BLaER1 treated with 17β-estradiol and CSF1 and Interleukin-3, amounts not matched to agents 10 nM and 100 nM (cell line): ENCODE data around the gene SLC9A8.
A peak's percentile ranks its signal among the peaks of the same experiment; 100 is the strongest.

ENCODE experiments used
- H3K27ac ChIP-seq, 11 experiments: shearing (Covaris generic); formaldehyde crosslinking; 2 replicates each; pipeline ENCODE4 v1.8.1; 2022
- H3K27me3 ChIP-seq, 11 experiments: shearing (Covaris generic); formaldehyde crosslinking; 2 replicates each; pipeline ENCODE4 v1.8.1; 2022
- H3K36me3 ChIP-seq, 11 experiments: shearing (Covaris generic); formaldehyde crosslinking; 2 replicates each; pipeline ENCODE4 v1.8.1; 2022
- H3K4me1 ChIP-seq, 10 experiments: shearing (Covaris generic); formaldehyde crosslinking; 2 replicates each; pipeline ENCODE4 v1.8.1; 2022
- H3K4me2 ChIP-seq, 11 experiments: shearing (Covaris generic); formaldehyde crosslinking; 2 replicates each; pipeline ENCODE4 v1.8.1; 2022
- H3K4me3 ChIP-seq, 10 experiments: shearing (Covaris generic); formaldehyde crosslinking; 2 replicates each; pipeline ENCODE4 v1.8.1; 2022
- H3K9ac ChIP-seq, 11 experiments: shearing (Covaris generic); formaldehyde crosslinking; 2 replicates each; pipeline ENCODE4 v1.8.1; 2022
- H3K9me3 ChIP-seq, 11 experiments: shearing (Covaris generic); formaldehyde crosslinking; replicated peaks in 1 of 11; 2 replicates each; pipeline ENCODE4 v1.8.1; 2022
- H4K20me1 ChIP-seq, 11 experiments: shearing (Covaris generic); formaldehyde crosslinking; 2 replicates each; pipeline ENCODE4 v1.8.1; 2022
- Cebpa-rat ChIP-seq, 11 experiments: shearing (Covaris generic); IDR thresholded peaks; 2 replicates each; pipeline ENCODE4 v1.8.1; 2022

The SLC9A8 gene

GRCh38 chr20:49812507-49813304, at the start of gene SLC9A8:
Gene SLC9A8, plus strand, starts transcription at chr20:49812828. Its CDS starts 95 bp downstream, at chr20:49812923.
- no peaks in the 10 kb centered on the region for H3K9me3 ChIP-seq
- peak within 1 kb of the TSS; percentile 75 to 92 (median 89) for H3K9ac ChIP-seq
- H3K36me3 ChIP-seq: peaks cover 27 to 33% (median 29%) of the 10 kb centered on the region in 11 experiments
- H3K4me1 ChIP-seq: peaks cover 12 to 37% (median 31%) of the 10 kb centered on the region in 10 experiments
- H4K20me1 ChIP-seq: no peaks in the 10 kb centered on the region
- peak within 1 kb of the TSS; percentile 68 to 83 (median 78) for H3K4me3 ChIP-seq
- peaks cover 0 to 27% (median 0%) of the 10 kb centered on the region in 11 experiments; a peak in 5 of 22 replicates for H3K27me3 ChIP-seq
- TF ChIP-seq Cebpa-rat (IDR thresholded peaks at IDR 0.05): no peak
- peak within 1 kb of the TSS; percentile 92 to 96 (median 94) for H3K4me2 ChIP-seq
- peak within 1 kb of the TSS; percentile 83 to 94 (median 87) for H3K27ac ChIP-seq

- H3K4me1 ChIP-seq: peaks cover 21 to 36% (median 24%) of the 10 kb centered on the region in 10 experiments
Measured at GRCh38 chr20:49762940-49763766, 49.5 kb upstream of the SLC9A8 start.

GRCh38 chr20:49765413-49765736, 47.3 kb upstream of the SLC9A8 start:
- Histone ChIP-seq H3K36me3 (no peaks in the 10 kb centered on the region), H3K27ac (no peak overlapping the region; a peak in 1 of 22 replicates), H4K20me1 (no peaks in the 10 kb centered on the region), H3K4me1 (peaks cover 39 to 59% (median 46%) of the 10 kb centered on the region in 10 experiments), H3K9ac (no peak overlapping the region; a peak in 1 of 22 replicates), H3K4me3 (no peak overlapping the region), H3K9me3 (peaks cover 0 to 9% (median 0%) of the 10 kb centered on the region in 11 experiments; a peak in 4 of 22 replicates), H3K27me3 (peaks cover 0 to 14% (median 3%) of the 10 kb centered on the region in 11 experiments; a peak in 9 of 22 replicates), H3K4me2 (peak overlapping the region in 5 of 11 experiments; percentile 45 to 76 (median 64); a peak in 8 of 22 replicates)
- no peak for TF ChIP-seq Cebpa-rat (IDR thresholded peaks at IDR 0.05)

More at GRCh38 chr20:49762940-49763766, 49.5 kb upstream of the SLC9A8 start:
- Histone ChIP-seq H4K20me1 (no peaks in the 10 kb centered on the region), H3K9ac (no peak overlapping the region), H3K9me3 (peaks cover 0 to 9% (median 0%) of the 10 kb centered on the region in 11 experiments; a peak in 4 of 22 replicates), H3K27ac (peak overlapping the region in 1 of 11 experiments; percentile 0; a peak in 1 of 22 replicates), H3K4me3 (no peak overlapping the region), H3K27me3 (no peaks in the 10 kb centered on the region), H3K4me2 (no peak overlapping the region), H3K36me3 (no peaks in the 10 kb centered on the region)
- TF ChIP-seq Cebpa-rat (IDR thresholded peaks at IDR 0.05): no peak

- Histone ChIP-seq H3K4me3 (no peak overlapping the region), H3K4me1 (peaks cover 39 to 65% (median 47%) of the 10 kb centered on the region in 10 experiments), H3K27me3 (peaks cover 0 to 20% (median 7%) of the 10 kb centered on the region in 11 experiments; a peak in 9 of 22 replicates), H3K36me3 (no peaks in the 10 kb centered on the region), H3K9me3 (peaks cover 0 to 9% (median 0%) of the 10 kb centered on the region in 11 experiments; a peak in 4 of 22 replicates), H3K27ac (peak overlapping the region in 3 of 11 experiments; percentile 78 to 86 (median 78); a peak in 5 of 22 replicates), H4K20me1 (no peaks in the 10 kb centered on the region), H3K9ac (no peak overlapping the region), H3K4me2 (peak overlapping the region; percentile 4 to 86 (median 69))
- no peak for TF ChIP-seq Cebpa-rat (IDR thresholded peaks at IDR 0.05)
Measured at GRCh38 chr20:49765846-49766541, 46.6 kb upstream of the SLC9A8 start.

- Histone ChIP-seq H3K4me3 (no peak overlapping the region), H3K27ac (peak overlapping the region in 9 of 11 experiments; percentile 8 to 86 (median 78); a peak in 15 of 22 replicates), H3K4me2 (peak overlapping the region; percentile 45 to 86 (median 71); a peak in 19 of 22 replicates), H3K9ac (peak overlapping the region in 2 of 11 experiments; percentile 6 to 68; a peak in 3 of 22 replicates), H3K4me1 (peaks cover 40 to 72% (median 54%) of the 10 kb centered on the region in 10 experiments), H4K20me1 (no peaks in the 10 kb centered on the region), H3K27me3 (peaks cover 0 to 20% (median 7%) of the 10 kb centered on the region in 11 experiments; a peak in 9 of 22 replicates), H3K9me3 (peaks cover 0 to 9% (median 0%) of the 10 kb centered on the region in 11 experiments; a peak in 4 of 22 replicates), H3K36me3 (no peaks in the 10 kb centered on the region)
- TF ChIP-seq Cebpa-rat (IDR thresholded peaks at IDR 0.05): no peak
Measured at GRCh38 chr20:49766979-49767521, 45.6 kb upstream of the SLC9A8 start.

- Histone ChIP-seq H3K4me2 (peak overlapping the region; percentile 45 to 86 (median 71)), H3K27ac (peak overlapping the region in 9 of 11 experiments; percentile 28 to 86 (median 78); a peak in 18 of 22 replicates), H3K36me3 (no peaks in the 10 kb centered on the region), H4K20me1 (no peaks in the 10 kb centered on the region), H3K27me3 (peaks cover 0 to 20% (median 7%) of the 10 kb centered on the region in 11 experiments; a peak in 9 of 22 replicates), H3K9ac (peak overlapping the region in 8 of 11 experiments; percentile 9 to 70 (median 58); a peak in 13 of 22 replicates), H3K4me3 (0 out of 20 replicates have a peak overlapping the region, but pooled peaks of 1 of the 10 experiments have one; percentile 13), H3K4me1 (peaks cover 45 to 80% (median 61%) of the 10 kb centered on the region in 10 experiments), H3K9me3 (peaks cover 0 to 9% (median 0%) of the 10 kb centered on the region in 11 experiments; a peak in 4 of 22 replicates)
- peak in 10 of 11 experiments; percentile 13 to 98 (median 88); a peak in 17 of 22 replicates for TF ChIP-seq Cebpa-rat (IDR thresholded peaks at IDR 0.05)
Measured at GRCh38 chr20:49768204-49769047, 44.2 kb upstream of the SLC9A8 start.

- H3K9ac ChIP-seq: peak overlapping the region in 8 of 11 experiments; percentile 7 to 70 (median 53); a peak in 11 of 22 replicates
Measured at GRCh38 chr20:49769048-49769581, 43.5 kb upstream of the SLC9A8 start.

More at GRCh38 chr20:49769048-49769581, 43.5 kb upstream of the SLC9A8 start:
- peak overlapping the region; percentile 45 to 86 (median 71) for H3K4me2 ChIP-seq
- H3K4me3 ChIP-seq: no peak overlapping the region
- no peaks in the 10 kb centered on the region for H3K36me3 ChIP-seq
- H3K27ac ChIP-seq: peak overlapping the region in 9 of 11 experiments; percentile 28 to 86 (median 78); a peak in 18 of 22 replicates
- H3K27me3 ChIP-seq: peaks cover 0 to 20% (median 7%) of the 10 kb centered on the region in 11 experiments; a peak in 9 of 22 replicates
- H3K9me3 ChIP-seq: peaks cover 0 to 9% (median 0%) of the 10 kb centered on the region in 11 experiments; a peak in 4 of 22 replicates
- H3K4me1 ChIP-seq: peaks cover 45 to 80% (median 61%) of the 10 kb centered on the region in 10 experiments
- no peaks in the 10 kb centered on the region for H4K20me1 ChIP-seq
- TF ChIP-seq Cebpa-rat (IDR thresholded peaks at IDR 0.05): no peak
